CD4-positive, CD25-positive, alpha-beta regulatory T cell (primary cell): ENCODE results near the gene MSMO1. TPM values are rescaled to one million over a fixed set of nuclear protein-coding genes. Genes with fewer than 3 reads are reported as not detected.
A peak's percentile ranks its signal among the peaks of the same experiment; 100 is the strongest.

Experiments
- ATAC-seq, 2 donors: fragments of 150-1000 bp; cut with Tn5 transposase; one replicate each; pipeline ENCODE4 v1.10.0; 2021; ENCODE audit warnings: low read depth in 2 of 2, moderate number of reproducible peaks in 2 of 2, moderate library complexity in 1 of 2
- DNase-seq, 3 donors: peaks; one replicate each; pipeline versions ENCODE4 v3.0.0 to v3.0.0-alpha.2; 2012 to 2022; ENCODE audit warnings: mixed read lengths in 1 of 3
- H3K27ac ChIP-seq: one replicate; pipeline ENCODE4 v1.7.0; 2013; ENCODE audit warnings: mild to moderate bottlenecking, low read length; ENCODE audit not compliant: insufficient read depth, poor library complexity, severe bottlenecking
- H3K27me3 ChIP-seq: one replicate; pipeline ENCODE4 v1.7.0; 2013; ENCODE audit warnings: low read length; ENCODE audit not compliant: control insufficient read depth, insufficient read depth
- H3K36me3 ChIP-seq: one replicate; pipeline ENCODE4 v1.7.0; 2013; ENCODE audit warnings: mild to moderate bottlenecking, low read length, moderate library complexity; ENCODE audit not compliant: control insufficient read depth, insufficient read depth
- H3K4me1 ChIP-seq: 2 replicates; pipeline ENCODE4 v1.7.0; 2013; ENCODE audit warnings: mild to moderate bottlenecking, low read length; ENCODE audit not compliant: insufficient read depth, control insufficient read depth, poor library complexity, severe bottlenecking
- H3K4me3 ChIP-seq: one replicate; pipeline ENCODE4 v1.7.0; 2013; ENCODE audit warnings: low read depth, mild to moderate bottlenecking, low read length, moderate library complexity
- H3K9me3 ChIP-seq, 2 experiments: 1 replicate in 1 of 2; 2 replicates in 1 of 2; pipeline ENCODE4 v1.7.0; 2013; ENCODE audit warnings: low read length in 2 of 2, mild to moderate bottlenecking in 1 of 2, moderate library complexity in 1 of 2; ENCODE audit not compliant: control insufficient read depth in 2 of 2
- H3K27ac Mint-ChIP-seq, 3 donors: one replicate each; pipeline ENCODE4 v1.8.0; 2020 to 2022; ENCODE audit warnings: mild to moderate bottlenecking in 3 of 3, mixed read lengths in 3 of 3, moderate library complexity in 2 of 3
- H3K27me3 Mint-ChIP-seq: one replicate; pipeline ENCODE4 v1.8.0; 2022; ENCODE audit warnings: mild to moderate bottlenecking, mixed read lengths
- H3K36me3 Mint-ChIP-seq: one replicate; pipeline ENCODE4 v1.8.0; 2020; ENCODE audit warnings: mixed read lengths
- H3K4me1 Mint-ChIP-seq, 4 donors: one replicate each; pipeline ENCODE4 v1.8.0; 2020 to 2022; ENCODE audit warnings: mixed read lengths in 4 of 4, mild to moderate bottlenecking in 1 of 4
- H3K4me3 Mint-ChIP-seq, 4 donors: one replicate each; pipeline ENCODE4 v1.8.0; 2020 to 2022; ENCODE audit warnings: mild to moderate bottlenecking in 4 of 4, mixed read lengths in 4 of 4, moderate library complexity in 3 of 4
- H3K9me3 Mint-ChIP-seq, 7 donors: one replicate each; pipeline ENCODE4 v1.8.0; 2020 to 2022; ENCODE audit warnings: mixed read lengths in 7 of 7, mild to moderate bottlenecking in 3 of 7, moderate library complexity in 2 of 7
- polyA plus RNA-seq, 4 donors: library from polyadenylated mRNA; unstranded; fragments of 300-500 nt; fragmentation: Illumina TruSeq; gene quantifications; one replicate each; pipeline ENCODE4 v1.2.3, GENCODE V29; 2021
- total RNA-seq: library from RNA; stranded (reverse); gene quantifications from one replicate; pipeline ENCODE4 v1.2.3, GENCODE V29; 2022

The MSMO1 gene
- total and polyA plus RNA-seq, 5 donors from 2014 or later: 14.9 to 37.5 (median 25.4) TPM

DNA sequence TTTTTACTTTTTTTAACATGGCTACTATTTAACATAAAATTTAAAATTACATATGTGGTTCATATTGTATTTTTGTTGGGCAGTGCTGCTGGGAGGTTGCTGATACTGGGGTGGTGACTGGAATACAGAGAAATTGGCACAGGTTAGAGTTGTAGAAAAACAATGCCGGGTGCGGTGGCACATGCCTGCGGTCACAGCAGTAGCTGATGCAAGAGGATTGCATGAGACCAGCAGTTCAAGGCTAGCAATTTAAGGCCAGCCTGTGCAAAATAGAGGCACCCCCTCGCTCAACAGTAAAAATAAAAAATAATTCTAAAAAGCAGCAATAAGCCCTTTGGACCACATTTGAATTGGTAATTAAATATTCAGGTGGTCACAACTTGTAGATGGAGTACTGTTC, 39.6 kb downstream of the MSMO1 start:
- Mint-ChIP-seq H3K9me3 (peaks cover 0 to 3% (median 0%) of the 10 kb centered on the region in 7 donors), H3K4me1 (no peaks in the 10 kb centered on the region), H3K27ac (no peak overlapping the region), H3K4me3 (no peak overlapping the region), H3K36me3 (no peaks in the 10 kb centered on the region), H3K27me3 (peaks cover 6% of the 10 kb centered on the region)
- no peak for ATAC-seq
- no peak for DNase-seq
- Histone ChIP-seq H3K4me3 (no peak overlapping the region), H3K36me3 (no peaks in the 10 kb centered on the region), H3K4me1 (no peaks in the 10 kb centered on the region), H3K27ac (no peak overlapping the region), H3K9me3 (no peaks in the 10 kb centered on the region), H3K27me3 (peaks cover 5% of the 10 kb centered on the region)

GRCh38 chr4:165368114-165368513, 40.6 kb downstream of the MSMO1 start:
- no peaks in the 10 kb centered on the region for H3K4me1 Mint-ChIP-seq
- H3K27me3 Mint-ChIP-seq: peaks cover 11% of the 10 kb centered on the region
- no peak for ATAC-seq
- H3K36me3 Mint-ChIP-seq: no peaks in the 10 kb centered on the region
- H3K27me3 ChIP-seq: peaks cover 3% of the 10 kb centered on the region
- no peak for DNase-seq
- H3K4me1 ChIP-seq: no peaks in the 10 kb centered on the region
- no peaks in the 10 kb centered on the region for H3K36me3 ChIP-seq
- no peak overlapping the region for H3K27ac ChIP-seq
- peaks cover 0 to 2% (median 0%) of the 10 kb centered on the region in 7 donors for H3K9me3 Mint-ChIP-seq
- H3K4me3 ChIP-seq: no peak overlapping the region
- no peak overlapping the region for H3K4me3 Mint-ChIP-seq
- no peak overlapping the region for H3K27ac Mint-ChIP-seq
- H3K9me3 ChIP-seq: no peaks in the 10 kb centered on the region

DNA sequence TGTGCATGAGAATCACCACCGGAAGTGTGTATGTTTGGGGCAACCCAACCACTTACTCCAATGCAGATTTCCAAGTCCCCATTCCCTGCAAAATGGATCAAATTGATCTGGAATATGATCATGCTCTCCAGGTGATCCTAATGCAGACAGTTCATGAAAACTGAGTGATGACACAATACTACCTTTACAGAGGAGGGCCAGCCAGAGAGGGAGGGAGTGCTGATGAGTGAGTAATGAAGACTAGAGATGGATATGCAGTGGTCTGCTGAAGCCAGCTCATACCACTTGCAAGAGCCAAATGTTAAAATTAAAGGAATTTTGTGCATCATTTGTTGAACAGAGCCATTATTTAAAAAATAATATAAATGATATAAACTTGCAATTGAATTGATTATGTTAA, 41.1 kb downstream of the MSMO1 start:
- no peak overlapping the region for H3K4me3 Mint-ChIP-seq
- no peaks in the 10 kb centered on the region for H3K4me1 ChIP-seq
- no peak for ATAC-seq
- H3K27me3 Mint-ChIP-seq: peaks cover 13% of the 10 kb centered on the region
- H3K27ac Mint-ChIP-seq: no peak overlapping the region
- DNase-seq: no peak
- H3K9me3 Mint-ChIP-seq: peaks cover 0 to 2% (median 0%) of the 10 kb centered on the region in 7 donors
- no peak overlapping the region for H3K4me3 ChIP-seq
- H3K4me1 Mint-ChIP-seq: no peaks in the 10 kb centered on the region
- H3K27ac ChIP-seq: no peak overlapping the region
- H3K36me3 Mint-ChIP-seq: no peaks in the 10 kb centered on the region
- H3K9me3 ChIP-seq: no peaks in the 10 kb centered on the region
- no peaks in the 10 kb centered on the region for H3K36me3 ChIP-seq
- H3K27me3 ChIP-seq: no peaks in the 10 kb centered on the region

GRCh38 chr4:165369522-165369921, 42.1 kb downstream of the MSMO1 start:
- Histone ChIP-seq H3K36me3 (no peaks in the 10 kb centered on the region), H3K4me3 (no peak overlapping the region), H3K4me1 (no peaks in the 10 kb centered on the region), H3K27me3 (no peaks in the 10 kb centered on the region), H3K9me3 (no peaks in the 10 kb centered on the region), H3K27ac (no peak overlapping the region)
- Mint-ChIP-seq H3K27ac (no peak overlapping the region), H3K36me3 (no peaks in the 10 kb centered on the region), H3K27me3 (peaks cover 19% of the 10 kb centered on the region), H3K9me3 (peaks cover 0 to 2% (median 0%) of the 10 kb centered on the region in 7 donors), H3K4me3 (no peak overlapping the region), H3K4me1 (no peaks in the 10 kb centered on the region)
- ATAC-seq: no peak
- DNase-seq: no peak

- no peak overlapping the region for H3K27ac Mint-ChIP-seq
- ATAC-seq (no peak), DNase-seq (no peak)
- H3K4me3 Mint-ChIP-seq: no peak overlapping the region
- H3K9me3 ChIP-seq: no peaks in the 10 kb centered on the region
- H3K27me3 Mint-ChIP-seq: peaks cover 29% of the 10 kb centered on the region
- H3K4me1 ChIP-seq: no peaks in the 10 kb centered on the region
- peaks cover 9% of the 10 kb centered on the region for H3K27me3 ChIP-seq
- H3K4me1 Mint-ChIP-seq: peaks cover 0 to 3% (median 1%) of the 10 kb centered on the region in 4 donors
- no peaks in the 10 kb centered on the region for H3K36me3 Mint-ChIP-seq
- H3K27ac ChIP-seq: no peak overlapping the region
- no peak overlapping the region for H3K4me3 ChIP-seq
- peaks cover 0 to 6% (median 1%) of the 10 kb centered on the region in 7 donors for H3K9me3 Mint-ChIP-seq
- no peaks in the 10 kb centered on the region for H3K36me3 ChIP-seq
These were observed 43.1 kb downstream of the MSMO1 start for GRCh38 chr4:165370530-165370929.

DNA sequence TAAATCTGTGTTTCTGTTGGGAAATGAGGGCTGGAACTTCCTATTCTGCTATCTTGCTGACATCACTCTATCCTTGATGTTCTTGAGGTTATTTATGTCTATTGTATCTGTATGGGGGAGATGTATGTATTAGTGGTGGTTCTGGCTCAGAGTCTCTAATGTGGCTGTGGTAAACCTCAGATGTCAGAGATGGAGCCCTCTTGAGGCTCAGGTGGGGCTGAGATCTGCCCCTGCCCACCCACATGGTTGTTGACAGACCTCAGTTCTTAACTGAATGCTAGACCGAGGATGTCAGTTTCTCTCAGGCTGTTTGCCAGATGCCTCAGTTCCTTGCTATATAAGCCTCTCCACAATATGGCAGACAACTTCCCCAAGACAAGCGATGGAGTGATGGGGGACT, 48.0 kb downstream of the MSMO1 start:
- Histone ChIP-seq H3K36me3 (no peaks in the 10 kb centered on the region), H3K27ac (no peak overlapping the region), H3K27me3 (peaks cover 43% of the 10 kb centered on the region), H3K4me1 (peaks cover 9% of the 10 kb centered on the region), H3K4me3 (no peak overlapping the region), H3K9me3 (no peaks in the 10 kb centered on the region)
- DNase-seq: peak in 2 of 3 donors; percentile 5 to 21
- no peak overlapping the region for H3K27ac Mint-ChIP-seq
- peaks cover 0 to 20% (median 7%) of the 10 kb centered on the region in 4 donors for H3K4me1 Mint-ChIP-seq
- H3K4me3 Mint-ChIP-seq: no peak overlapping the region
- no peaks in the 10 kb centered on the region for H3K36me3 Mint-ChIP-seq
- peaks cover 73% of the 10 kb centered on the region for H3K27me3 Mint-ChIP-seq
- peaks cover 0 to 6% (median 1%) of the 10 kb centered on the region in 7 donors for H3K9me3 Mint-ChIP-seq
- ATAC-seq: no peak

- no peak for DNase-seq
- Mint-ChIP-seq H3K9me3 (peaks cover 0 to 6% (median 0%) of the 10 kb centered on the region in 7 donors), H3K27ac (no peak overlapping the region), H3K4me1 (peaks cover 0 to 20% (median 7%) of the 10 kb centered on the region in 4 donors), H3K4me3 (peak overlapping the region in 3 of 4 donors; percentile 7 to 87 (median 73)), H3K36me3 (no peaks in the 10 kb centered on the region), H3K27me3 (peaks cover 83% of the 10 kb centered on the region)
- Histone ChIP-seq H3K4me3 (peak overlapping the region; percentile 33), H3K27ac (no peak overlapping the region), H3K9me3 (no peaks in the 10 kb centered on the region), H3K27me3 (peaks cover 59% of the 10 kb centered on the region), H3K36me3 (no peaks in the 10 kb centered on the region), H3K4me1 (peaks cover 9% of the 10 kb centered on the region)
- no peak for ATAC-seq
These were observed 50.9 kb downstream of the MSMO1 start for GRCh38 chr4:165378398-165378744.
